GM18870 (cell line): ENCODE data around the gene SEZ6.

Experiments used
- ATAC-seq: cut with Tn5 transposase; IDR thresholded peaks from one replicate; pipeline ENCODE4 v1.9.1; 2021; ENCODE audit warnings: moderate library complexity; ENCODE audit not compliant: unreplicated experiment

Gene SEZ6

GRCh38 chr17:29003289-29003688 lies 2.5 kb downstream of the SEZ6 start:
- no peak for ATAC-seq

DNA sequence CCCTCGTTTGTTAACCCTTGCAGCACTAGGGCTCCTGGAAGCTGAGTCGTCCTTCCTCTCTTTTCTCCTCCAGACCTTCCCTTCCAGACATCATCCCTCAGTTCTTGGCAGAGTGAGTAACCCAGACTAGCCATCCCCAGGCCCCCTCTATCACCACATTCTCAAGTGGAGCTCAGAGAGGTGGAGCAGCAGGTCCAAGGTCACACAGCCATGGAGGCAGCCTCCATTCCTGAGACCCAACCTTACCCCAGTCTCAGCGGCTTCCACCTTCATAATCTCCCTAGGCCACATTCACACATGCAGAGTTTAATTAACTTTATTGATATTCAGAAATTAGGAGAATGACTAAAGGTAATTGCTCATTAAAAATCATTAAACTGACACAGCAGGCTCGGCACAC lies 3.0 kb downstream of the SEZ6 start:
- ATAC-seq = no peak

- ATAC-seq = no peak
Observed at GRCh38 chr17:29000973-29001372, 4.9 kb downstream of the SEZ6 start.

DNA sequence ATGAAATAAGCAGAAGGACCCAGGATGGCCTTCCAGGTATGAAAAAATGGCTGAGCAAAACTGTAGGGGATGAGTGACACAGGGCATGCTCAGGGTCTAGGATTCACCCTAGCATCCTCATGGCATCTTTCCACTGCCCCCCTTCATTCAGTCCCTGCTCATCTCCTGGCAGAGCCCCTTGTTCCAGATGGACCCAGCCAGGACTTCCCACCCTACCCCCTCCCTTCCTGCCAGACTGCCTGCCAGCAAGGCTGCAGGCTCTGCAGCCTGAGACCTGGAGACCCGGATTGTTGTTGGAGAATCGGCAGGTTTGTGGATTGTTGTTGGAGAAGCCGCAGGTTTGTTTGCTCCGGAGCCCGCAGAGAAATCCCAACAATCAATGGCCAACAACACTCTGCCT lies 6.6 kb downstream of the SEZ6 start:
- no peak for ATAC-seq

GRCh38 chr17:28997806-28998205 lies 8.0 kb downstream of the SEZ6 start:
- no peak for ATAC-seq

- ATAC-seq = no peak
Observed at GRCh38 chr17:28996554-28997096, 9.2 kb downstream of the SEZ6 start.

DNA sequence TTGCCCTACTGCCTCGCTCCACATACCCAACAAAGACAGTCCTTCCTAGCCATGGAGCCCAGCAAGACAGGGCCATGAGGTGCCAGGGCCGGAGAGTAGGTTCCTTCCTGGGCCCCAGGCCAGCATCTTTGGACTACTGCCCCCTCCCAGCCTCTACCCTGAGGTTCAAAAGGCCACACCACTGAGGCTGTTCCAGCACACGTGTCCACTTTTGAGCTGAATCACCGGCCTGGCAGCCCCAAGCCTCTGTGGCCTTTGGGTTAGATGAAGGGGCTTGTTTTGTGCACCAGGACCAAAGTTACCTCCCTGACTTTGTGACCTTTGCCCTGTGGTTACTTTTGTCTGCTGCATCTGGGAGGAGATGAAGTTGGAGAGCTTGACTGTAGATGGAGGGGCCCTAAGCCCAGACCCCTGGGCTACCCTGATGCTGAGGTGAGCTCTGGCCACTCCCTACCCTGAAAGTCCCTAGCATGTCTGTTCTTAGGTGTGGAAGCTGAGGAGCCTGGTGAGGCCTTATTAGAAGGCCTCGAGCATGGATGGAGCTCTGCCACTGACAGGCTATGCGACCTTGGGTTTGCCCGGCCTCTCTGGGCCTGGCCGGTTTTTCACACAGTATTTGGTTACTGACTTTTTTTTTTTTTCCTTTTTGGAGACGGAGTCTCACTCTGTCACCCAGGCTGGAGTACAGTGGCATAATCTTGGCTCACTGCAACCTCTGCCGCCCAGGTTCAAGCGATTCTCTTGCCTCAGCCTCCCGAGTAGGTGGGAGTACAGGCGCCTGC lies 12.0 kb downstream of the SEZ6 start:
- ATAC-seq = no peak

DNA sequence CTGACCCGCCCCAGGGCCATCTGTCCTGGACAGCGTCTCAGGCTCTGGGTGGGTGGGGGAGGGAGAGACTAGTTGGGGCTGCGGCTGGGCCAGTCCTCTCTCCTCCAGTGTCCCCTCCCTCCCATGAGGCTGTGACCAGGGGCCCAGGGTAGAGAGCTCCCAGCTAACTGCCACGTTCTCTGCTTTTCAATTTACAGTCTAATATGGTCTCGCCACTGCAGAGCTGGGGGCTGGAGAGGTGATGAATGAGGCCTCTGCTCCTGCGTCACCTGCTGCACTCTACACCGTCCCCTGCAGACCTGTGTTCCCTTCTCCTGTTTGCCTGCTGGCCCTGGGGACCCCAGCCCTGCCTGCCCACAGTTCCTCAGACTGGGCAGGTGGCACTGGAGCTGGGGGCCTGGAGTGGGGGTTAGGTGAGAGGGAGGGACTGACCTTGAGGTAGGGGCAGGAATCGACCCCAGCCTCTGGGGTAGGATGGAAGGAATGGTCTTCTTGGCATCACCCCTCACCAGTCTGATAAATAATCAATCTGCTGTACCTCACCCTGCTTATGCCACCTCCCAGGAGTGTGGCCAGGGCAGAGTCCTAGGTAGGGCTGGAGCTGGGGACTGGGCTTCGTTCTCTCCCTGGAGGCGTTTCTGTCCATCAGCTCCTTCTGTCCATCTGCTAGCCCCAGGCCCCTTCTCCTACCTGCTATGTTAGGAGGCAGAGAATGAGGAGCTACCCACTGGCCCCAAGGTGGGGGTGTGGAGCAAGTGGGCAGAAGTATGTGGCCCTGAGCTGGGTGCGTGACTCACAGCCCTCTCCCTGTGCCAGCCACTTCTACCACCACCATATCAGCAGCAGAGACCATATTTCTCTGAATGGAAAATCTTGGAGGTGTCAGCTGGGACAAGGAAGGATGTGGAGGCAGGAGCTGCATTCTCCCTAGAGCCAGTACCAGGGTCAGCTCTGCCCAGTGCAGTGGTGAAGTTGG lies 12.9 kb downstream of the SEZ6 start:
- ATAC-seq = no peak

DNA sequence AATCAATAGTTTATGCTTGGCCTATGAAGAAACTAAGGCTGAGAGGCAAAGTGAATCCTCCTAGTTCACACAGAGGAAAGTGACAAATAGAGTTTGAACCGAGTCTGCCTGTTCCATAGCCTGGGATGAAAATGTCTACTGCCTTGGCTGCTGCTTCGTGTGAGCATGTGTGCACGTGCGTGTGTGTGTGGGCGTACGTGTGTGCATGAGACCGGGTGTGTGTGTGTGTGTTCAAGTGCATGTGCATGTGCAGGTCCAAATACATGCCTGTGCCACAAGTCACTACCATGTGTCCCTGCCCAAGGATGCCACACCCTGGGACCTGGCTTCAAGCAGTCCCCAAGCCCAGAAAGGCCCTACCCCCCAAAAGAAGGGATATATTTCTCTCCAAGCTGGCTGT lies 13.6 kb downstream of the SEZ6 start:
- ATAC-seq = no peak

DNA sequence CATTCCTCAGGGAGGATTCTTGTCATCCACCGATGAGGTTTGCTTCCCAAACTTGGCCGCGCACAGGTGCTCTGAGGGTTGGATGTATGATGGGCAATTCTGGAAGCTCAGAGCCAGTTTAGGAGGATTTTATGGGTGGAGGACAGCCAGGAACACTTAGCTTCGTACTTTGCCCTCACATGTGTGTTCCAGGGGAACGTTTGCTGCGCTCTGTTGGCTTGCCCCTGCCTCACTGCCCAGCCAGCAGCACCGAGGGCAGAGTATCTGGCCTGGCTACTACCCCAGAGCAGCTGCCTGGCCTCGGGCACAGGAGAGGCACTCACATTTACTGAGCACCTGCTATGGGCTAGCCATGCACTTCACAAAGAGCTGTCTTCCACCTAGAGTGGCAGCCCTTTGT lies 14.1 kb downstream of the SEZ6 start:
- ATAC-seq = no peak

- no peak for ATAC-seq
Observed at GRCh38 chr17:28989028-28989427, 16.8 kb downstream of the SEZ6 start.

GRCh38 chr17:28988475-28988874 lies 17.4 kb downstream of the SEZ6 start:
- no peak for ATAC-seq

GRCh38 chr17:28986714-28987655 lies 18.8 kb downstream of the SEZ6 start:
- ATAC-seq = no peak

GRCh38 chr17:28985950-28986713 lies 19.7 kb downstream of the SEZ6 start:
- ATAC-seq = no peak

DNA sequence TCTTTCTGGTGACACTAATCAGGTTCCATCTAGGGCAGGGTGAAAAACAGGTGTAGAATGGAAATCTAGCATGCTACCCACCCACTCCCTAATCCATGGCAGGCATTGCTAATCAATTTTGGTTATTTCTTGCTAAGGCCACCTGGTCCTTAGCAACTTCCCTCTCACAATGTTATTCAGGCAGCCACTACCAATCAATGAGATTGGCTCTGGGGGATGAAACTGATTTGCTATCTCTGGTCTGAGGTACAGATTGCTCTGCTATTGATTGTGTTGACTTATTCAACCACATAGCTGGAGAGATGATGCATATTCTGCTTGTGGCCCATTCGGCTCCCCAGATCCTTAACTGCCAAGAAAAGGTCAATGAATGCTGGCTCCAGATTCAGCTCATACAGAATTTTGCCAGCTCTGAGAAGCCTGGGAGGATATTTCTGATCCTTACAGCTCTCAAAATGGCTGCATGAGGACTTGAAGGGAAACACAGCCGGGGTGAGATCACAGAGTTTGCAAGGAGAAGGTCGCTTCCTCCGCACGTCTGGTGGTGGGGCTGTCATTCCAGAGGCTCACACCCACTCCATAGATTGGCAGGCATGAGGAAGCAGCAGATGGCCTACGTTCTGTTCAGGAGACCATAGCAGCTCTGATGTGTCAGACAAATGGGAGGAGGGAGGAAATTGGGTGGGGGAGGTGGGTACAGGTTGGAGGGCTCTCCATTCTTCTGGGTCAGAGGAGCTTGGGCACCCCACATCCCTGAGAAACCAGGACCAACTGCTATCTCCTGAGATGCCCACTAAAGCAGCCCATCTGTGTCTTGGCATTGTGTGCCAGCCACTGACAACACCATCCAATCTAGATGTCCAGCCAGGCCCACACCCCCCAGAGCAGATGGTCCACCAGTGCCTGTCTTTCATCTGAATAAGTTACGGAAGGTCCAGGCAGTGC lies 22.3 kb downstream of the SEZ6 start:
- ATAC-seq = no peak

GRCh38 chr17:28982131-28982793 lies 23.6 kb downstream of the SEZ6 start:
- ATAC-seq = no peak

DNA sequence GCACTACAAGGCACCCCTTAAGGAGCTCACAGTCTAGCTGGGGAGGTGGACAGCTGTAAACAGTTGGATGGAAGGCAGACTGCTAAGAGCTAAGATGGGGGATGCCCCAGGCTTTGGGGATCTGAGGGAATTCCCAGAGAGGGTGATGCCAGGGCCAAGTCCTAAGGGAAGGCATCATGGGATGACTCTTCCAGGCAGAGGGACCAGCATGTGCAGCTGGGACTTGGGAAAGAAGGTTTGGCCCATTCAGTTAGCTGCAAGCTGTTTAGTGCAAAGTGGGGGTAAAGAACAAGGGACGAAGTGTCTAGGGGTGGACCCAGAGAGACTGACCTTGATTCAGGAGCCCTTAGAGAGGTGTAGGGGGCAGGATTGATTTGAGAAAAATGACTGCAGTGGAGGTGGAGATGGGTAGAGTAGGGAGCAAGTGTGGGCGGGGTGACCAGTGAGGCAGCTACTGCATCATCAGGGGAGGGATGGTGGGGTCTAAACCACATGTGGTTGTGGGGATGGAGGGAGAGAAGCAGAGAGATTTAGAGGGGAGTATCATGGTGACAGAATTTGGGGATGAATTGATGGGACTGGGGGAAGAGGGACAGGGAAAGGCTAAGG lies 27.4 kb downstream of the SEZ6 start:
- ATAC-seq = no peak
